Amniotic stem cell (primary cell): ENCODE data around the gene MUC20.

Experiments
- DNase-seq: peaks from one replicate; lab custom pipeline; 2025; lab: John Stamatoyannopoulos, UW

The MUC20 gene

GRCh38 chr3:195755791-195756676, 35.3 kb downstream of the MUC20 start:
- DNase-seq: no peak

- DNase-seq: no peak
Measured at GRCh38 chr3:195757438-195757770, 36.6 kb downstream of the MUC20 start.

- no peak for DNase-seq
Measured at GRCh38 chr3:195757827-195758226, 37.0 kb downstream of the MUC20 start.

GRCh38 chr3:195758721-195759353, 38.1 kb downstream of the MUC20 start:
- DNase-seq: no peak

- no peak for DNase-seq
Measured at GRCh38 chr3:195760345-195761122, 39.8 kb downstream of the MUC20 start.

GRCh38 chr3:195761123-195761566, 40.4 kb downstream of the MUC20 start:
- no peak for DNase-seq

- DNase-seq: no peak
Measured at GRCh38 chr3:195761567-195762248, 40.9 kb downstream of the MUC20 start.

GRCh38 chr3:195762249-195762585, 41.4 kb downstream of the MUC20 start:
- no peak for DNase-seq

- DNase-seq: no peak
Measured at GRCh38 chr3:195762611-195763010, 41.8 kb downstream of the MUC20 start.

- DNase-seq: no peak
Measured at GRCh38 chr3:195763076-195763830, 42.5 kb downstream of the MUC20 start.

GRCh38 chr3:195763843-195764825, 43.4 kb downstream of the MUC20 start:
- DNase-seq: no peak

- no peak for DNase-seq
Measured at GRCh38 chr3:195764961-195765706, 44.4 kb downstream of the MUC20 start.

GRCh38 chr3:195766671-195767070, 45.9 kb downstream of the MUC20 start:
- no peak for DNase-seq

GRCh38 chr3:195767792-195768191, 47.0 kb downstream of the MUC20 start:
- DNase-seq: no peak

GRCh38 chr3:195768414-195768813, 47.6 kb downstream of the MUC20 start:
- no peak for DNase-seq

- DNase-seq: no peak
Measured at GRCh38 chr3:195768831-195769303, 48.1 kb downstream of the MUC20 start.

- DNase-seq: no peak
Measured at GRCh38 chr3:195769551-195769950, 48.8 kb downstream of the MUC20 start.

- DNase-seq: no peak
Measured at GRCh38 chr3:195770081-195770840, 49.5 kb downstream of the MUC20 start.
